D721Med (cell line): ENCODE data around the gene ERCC5.

Experiments
- DNase-seq: peaks from one replicate; pipeline ENCODE4 v3.0.0; 2011; ENCODE audit warnings: low spot score; ENCODE audit not compliant: insufficient read length
- FAIRE-seq: peaks from 2 replicates; lab custom pipeline; 2011; peaks lifted over from hg19 to GRCh38; lab: Jason Lieb, UNC
- TF ChIP-seq, protein P1 (sequence below): IDR thresholded peaks from 2 replicates; pipeline ENCODE4 v1.5.1; 2012; ENCODE audit warnings: mild to moderate bottlenecking, control low read depth; ENCODE audit not compliant: insufficient read depth; ENCODE audit errors: missing control alignments

ERCC5 gene

DNA sequence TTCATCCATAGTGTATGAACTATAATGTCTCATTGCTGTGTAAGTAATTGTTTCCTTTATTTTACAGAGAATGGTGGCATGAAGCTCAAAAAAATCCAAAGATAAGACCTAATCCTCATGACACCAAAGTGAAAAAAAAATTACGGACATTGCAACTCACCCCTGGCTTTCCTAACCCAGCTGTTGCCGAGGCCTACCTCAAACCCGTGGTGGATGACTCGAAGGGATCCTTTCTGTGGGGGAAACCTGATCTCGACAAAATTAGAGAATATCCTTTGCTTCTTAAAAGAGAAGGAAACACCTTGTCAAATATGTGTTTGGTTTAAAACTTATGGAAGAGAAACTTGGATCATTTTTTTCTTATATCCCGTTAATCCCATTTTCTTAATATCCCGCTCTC, 26.3 kb downstream of the ERCC5 start:
- FAIRE-seq (no peak), DNase-seq (no peak)
- TF ChIP-seq, protein P1, sequence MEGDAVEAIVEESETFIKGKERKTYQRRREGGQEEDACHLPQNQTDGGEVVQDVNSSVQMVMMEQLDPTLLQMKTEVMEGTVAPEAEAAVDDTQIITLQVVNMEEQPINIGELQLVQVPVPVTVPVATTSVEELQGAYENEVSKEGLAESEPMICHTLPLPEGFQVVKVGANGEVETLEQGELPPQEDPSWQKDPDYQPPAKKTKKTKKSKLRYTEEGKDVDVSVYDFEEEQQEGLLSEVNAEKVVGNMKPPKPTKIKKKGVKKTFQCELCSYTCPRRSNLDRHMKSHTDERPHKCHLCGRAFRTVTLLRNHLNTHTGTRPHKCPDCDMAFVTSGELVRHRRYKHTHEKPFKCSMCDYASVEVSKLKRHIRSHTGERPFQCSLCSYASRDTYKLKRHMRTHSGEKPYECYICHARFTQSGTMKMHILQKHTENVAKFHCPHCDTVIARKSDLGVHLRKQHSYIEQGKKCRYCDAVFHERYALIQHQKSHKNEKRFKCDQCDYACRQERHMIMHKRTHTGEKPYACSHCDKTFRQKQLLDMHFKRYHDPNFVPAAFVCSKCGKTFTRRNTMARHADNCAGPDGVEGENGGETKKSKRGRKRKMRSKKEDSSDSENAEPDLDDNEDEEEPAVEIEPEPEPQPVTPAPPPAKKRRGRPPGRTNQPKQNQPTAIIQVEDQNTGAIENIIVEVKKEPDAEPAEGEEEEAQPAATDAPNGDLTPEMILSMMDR: no peak

DNA sequence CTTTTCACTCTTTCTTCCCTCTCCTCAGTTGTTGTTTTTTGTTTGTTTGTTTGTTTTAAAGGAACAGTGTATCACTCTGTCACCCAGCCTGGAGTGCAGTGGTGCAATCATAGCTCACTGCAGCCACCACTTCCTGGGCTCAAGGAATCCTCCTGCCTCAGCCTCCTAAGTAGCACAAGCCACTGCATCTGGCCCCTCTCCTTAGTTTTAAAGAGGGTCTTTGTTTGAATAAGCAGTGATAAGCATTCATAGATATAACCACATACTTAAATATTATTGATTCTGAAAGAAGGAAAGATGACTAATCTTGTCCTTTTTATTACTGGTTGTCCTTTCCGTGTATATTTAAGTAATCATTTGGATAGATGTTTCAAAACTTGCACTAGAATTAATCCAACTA, 26.7 kb downstream of the ERCC5 start:
- TF ChIP-seq, protein P1: no peak
- FAIRE-seq (no peak), DNase-seq (no peak)

DNA sequence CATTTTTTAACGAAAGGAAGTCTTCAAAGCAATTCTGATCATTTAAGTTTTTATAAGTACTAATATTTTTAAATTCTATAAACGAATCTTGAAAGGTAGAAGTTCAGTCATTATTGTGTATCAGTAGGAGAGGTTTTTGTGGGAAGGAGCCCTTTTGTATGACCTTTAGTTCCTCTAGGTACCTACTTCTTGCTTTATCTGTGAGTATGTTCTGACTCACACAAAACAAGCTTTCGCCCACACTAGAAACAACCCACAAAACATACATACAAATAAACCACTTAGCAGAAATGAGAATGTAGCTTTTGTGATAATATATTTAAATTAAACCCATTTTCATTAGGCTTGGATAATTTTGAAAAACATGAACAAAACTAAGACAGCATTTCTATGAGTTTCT, 27.8 kb downstream of the ERCC5 start:
- DNase-seq: no peak
- TF ChIP-seq, protein P1: no peak

DNA sequence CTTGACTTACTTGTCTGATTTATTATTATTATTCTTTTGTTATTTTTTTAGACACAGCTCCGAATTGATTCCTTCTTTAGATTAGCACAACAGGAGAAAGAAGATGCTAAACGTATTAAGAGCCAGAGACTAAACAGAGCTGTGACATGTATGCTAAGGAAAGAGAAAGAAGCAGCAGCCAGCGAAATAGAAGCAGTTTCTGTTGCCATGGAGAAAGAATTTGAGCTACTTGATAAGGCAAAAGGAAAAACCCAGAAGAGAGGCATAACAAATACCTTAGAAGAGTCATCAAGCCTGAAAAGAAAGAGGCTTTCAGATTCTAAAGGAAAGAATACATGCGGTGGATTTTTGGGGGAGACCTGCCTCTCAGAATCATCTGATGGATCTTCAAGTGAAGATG, 29.4 kb downstream of the ERCC5 start:
- TF ChIP-seq, protein P1: no peak
- no peak for DNase-seq
- no peak for FAIRE-seq

More for the DNA sequence above, 27.8 kb downstream of the ERCC5 start:
- FAIRE-seq: no peak

DNA sequence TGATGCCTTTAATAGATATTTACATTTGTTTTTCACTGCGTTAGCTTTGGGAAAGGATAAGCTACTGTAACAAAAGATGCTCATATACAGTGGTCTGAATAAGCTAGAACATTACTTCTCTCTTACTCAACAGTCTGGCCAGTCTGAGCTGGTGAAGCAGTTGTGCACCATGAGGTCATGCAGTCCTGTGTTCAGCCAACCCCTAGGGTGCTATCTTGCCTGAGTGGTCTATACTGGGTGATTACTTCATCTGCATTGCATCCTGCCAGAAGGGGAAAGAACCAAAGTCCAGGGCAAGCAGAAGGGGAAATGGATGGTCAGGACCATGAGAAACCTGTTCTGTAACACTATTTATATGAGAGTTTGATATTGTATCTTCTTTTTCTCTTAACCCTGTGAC, 31.5 kb downstream of the ERCC5 start:
- DNase-seq (no peak), FAIRE-seq (no peak)
- TF ChIP-seq, protein P1: no peak

DNA sequence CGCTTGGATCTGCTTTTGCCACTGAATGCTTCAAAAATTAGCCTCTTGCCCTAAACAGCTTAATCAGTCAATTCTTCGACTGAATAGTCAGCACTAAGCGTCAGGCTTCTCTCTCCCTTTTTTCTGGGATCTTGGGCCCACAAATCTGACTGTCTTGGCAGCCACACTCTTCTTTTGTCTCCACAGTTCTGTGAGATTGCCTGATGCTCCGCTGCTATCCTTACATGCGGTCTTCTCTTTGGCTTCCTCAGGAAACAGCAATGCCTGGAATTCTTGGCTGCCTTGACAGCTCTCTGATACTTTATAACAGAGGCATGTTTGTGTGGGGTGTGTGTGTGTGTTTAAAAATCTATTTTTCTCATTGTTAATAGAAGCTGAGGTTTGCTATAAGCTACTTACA, 32.6 kb downstream of the ERCC5 start:
- DNase-seq: no peak
- no peak for FAIRE-seq
- TF ChIP-seq, protein P1: no peak

DNA sequence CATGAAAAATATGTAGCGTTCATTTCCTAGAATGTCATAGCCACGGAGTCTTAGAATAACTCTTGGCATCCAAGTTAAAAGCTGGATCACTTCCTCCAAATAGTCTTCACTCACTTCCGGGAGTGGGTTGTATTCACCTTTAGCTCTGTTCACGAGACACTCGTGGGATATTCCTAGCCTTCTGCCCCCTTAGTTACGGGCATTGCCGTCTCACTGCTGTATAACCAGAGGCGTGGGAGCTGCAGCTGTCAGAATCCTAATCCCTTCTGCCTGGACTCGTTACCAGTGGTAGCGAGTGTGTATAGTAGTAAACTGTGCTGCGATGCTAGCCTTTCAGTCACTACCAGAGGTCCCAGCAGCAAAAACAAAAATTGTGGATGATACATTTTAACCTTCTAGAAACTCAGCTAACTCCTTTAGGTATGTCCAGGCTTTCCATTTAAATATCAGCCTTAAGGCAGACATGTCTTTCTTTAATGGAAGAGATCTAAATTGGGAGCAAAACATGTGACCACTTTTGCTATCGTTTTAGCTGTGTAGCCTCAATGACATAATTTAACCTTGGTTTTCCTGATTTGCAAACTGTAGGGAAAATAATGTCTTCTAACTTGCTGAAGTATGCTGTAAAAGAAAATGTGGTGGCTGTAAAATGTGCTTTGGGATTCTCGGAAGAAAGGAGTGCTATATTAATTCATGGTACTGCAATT, 34.1 kb downstream of the ERCC5 start:
- TF ChIP-seq, protein P1: no peak
- FAIRE-seq (no peak), DNase-seq (no peak)
